ENCODE data around the gene SAMD8.

The SAMD8 gene

GRCh38 chr10:75111365-75111906 is at the start of gene SAMD8:
Gene SAMD8, plus strand, starts transcription at chr10:75111656. Its CDS starts 38,873 bp downstream, at chr10:75150529.
- DNase-seq (ENCODE audit: low spot score) = peak; percentile 93

- no peak for DNase-seq (ENCODE audit: low spot score)
Measured at GRCh38 chr10:75061709-75062505, 49.5 kb upstream of the SAMD8 start.

GRCh38 chr10:75062506-75063299 is 48.8 kb upstream of the SAMD8 start:
- DNase-seq (ENCODE audit: low spot score) = no peak

- DNase-seq (ENCODE audit: low spot score) = no peak
Measured at GRCh38 chr10:75063461-75064230, 47.8 kb upstream of the SAMD8 start.

- no peak for DNase-seq (ENCODE audit: low spot score)
Measured at GRCh38 chr10:75065076-75065475, 46.4 kb upstream of the SAMD8 start.

GRCh38 chr10:75066271-75066670 is 45.2 kb upstream of the SAMD8 start:
- no peak for DNase-seq (ENCODE audit: low spot score)

- DNase-seq (ENCODE audit: low spot score) = no peak
Measured at GRCh38 chr10:75067272-75067671, 44.2 kb upstream of the SAMD8 start.

GRCh38 chr10:75068523-75068922 is 42.9 kb upstream of the SAMD8 start:
- no peak for DNase-seq (ENCODE audit: low spot score)

- no peak for DNase-seq (ENCODE audit: low spot score)
Measured at GRCh38 chr10:75070476-75070875, 41.0 kb upstream of the SAMD8 start.

- DNase-seq (ENCODE audit: low spot score) = no peak
Measured at GRCh38 chr10:75070961-75071428, 40.5 kb upstream of the SAMD8 start.

- DNase-seq (ENCODE audit: low spot score) = no peak
Measured at GRCh38 chr10:75071756-75072155, 39.7 kb upstream of the SAMD8 start.

GRCh38 chr10:75072727-75073126 is 38.7 kb upstream of the SAMD8 start:
- DNase-seq (ENCODE audit: low spot score) = no peak

GRCh38 chr10:75073442-75073841 is 38.0 kb upstream of the SAMD8 start:
- DNase-seq (ENCODE audit: low spot score) = no peak

GRCh38 chr10:75074711-75075445 is 36.6 kb upstream of the SAMD8 start:
- no peak for DNase-seq (ENCODE audit: low spot score)

- no peak for DNase-seq (ENCODE audit: low spot score)
Measured at GRCh38 chr10:75076348-75076747, 35.1 kb upstream of the SAMD8 start.

- no peak for DNase-seq (ENCODE audit: low spot score)
Measured at GRCh38 chr10:75079436-75080083, 31.9 kb upstream of the SAMD8 start.

GRCh38 chr10:75080554-75080953 is 30.9 kb upstream of the SAMD8 start:
- no peak for DNase-seq (ENCODE audit: low spot score)

- no peak for DNase-seq (ENCODE audit: low spot score)
Measured at GRCh38 chr10:75081379-75081778, 30.1 kb upstream of the SAMD8 start.

- no peak for DNase-seq (ENCODE audit: low spot score)
Measured at GRCh38 chr10:75083972-75084833, 27.3 kb upstream of the SAMD8 start.

- DNase-seq (ENCODE audit: low spot score) = no peak
Measured at GRCh38 chr10:75084834-75085384, 26.5 kb upstream of the SAMD8 start.

Measured in D341Med (cell line).